T-helper 2 cell treated with Interferon-gamma antibody and Interleukin-4, amounts not matched to agents 100 ng/mL and 5 ng/mL, for 36 hours (primary cell): ENCODE measurements around the gene OR5L1. TPM values are rescaled to one million over a fixed set of nuclear protein-coding genes. Genes with fewer than 3 reads are reported as not detected.

ENCODE experiments used
- intact Hi-C: fragments of 100-400 bp; cut with micrococcal nuclease; formaldehyde crosslinking; loops from one replicate; pipeline ENCODE4 v1.15.1; 2023
- total RNA-seq: library from RNA; stranded (reverse); gene quantifications from 2 replicates; pipeline ENCODE4 v1.2.3, GENCODE V29; 2022

The OR5L1 gene
- total RNA-seq = not detected in 2 replicates

- intact Hi-C loops = no loop called here
Observed at GRCh38 chr11:55811067-55811466, at the start of gene OR5L1. OR5L1 (plus strand) TSS chr11:55811367; CDS start chr11:55811467, 100 bp downstream.

- intact Hi-C loops = no loop called here
Observed at GRCh38 chr11:55773138-55773537, 38.0 kb upstream of the OR5L1 start, which contains the start of gene OR5D13. OR5D13 (plus strand) TSS chr11:55773438; CDS start chr11:55773438, 0 bp downstream.

GRCh38 chr11:55791606-55792005, 19.6 kb upstream of the OR5L1 start:
- intact Hi-C loops = no loop called here

- intact Hi-C loops = no loop called here
Observed at GRCh38 chr11:55793321-55793720, 17.8 kb upstream of the OR5L1 start.

- intact Hi-C loops = no loop called here
Observed at GRCh38 chr11:55795256-55795655, 15.9 kb upstream of the OR5L1 start, which contains the start of gene OR5D14. OR5D14 (plus strand) TSS chr11:55795556; CDS start chr11:55795556, 0 bp downstream.

GRCh38 chr11:55806248-55806647, 4.9 kb upstream of the OR5L1 start:
- intact Hi-C loops = no loop called here

GRCh38 chr11:55819330-55819729, 8.2 kb downstream of the OR5L1 start, which contains the start of gene OR5D18:
OR5D18 (plus strand) TSS chr11:55819630; CDS start chr11:55819630, 0 bp downstream.
- intact Hi-C loops = no loop called here

GRCh38 chr11:55826919-55827318, 15.8 kb downstream of the OR5L1 start, which contains the start of gene OR5L2:
OR5L2 (plus strand) TSS chr11:55827219; CDS start chr11:55827219, 0 bp downstream.
- intact Hi-C loops = no loop called here

- intact Hi-C loops = no loop called here
Observed at GRCh38 chr11:55838452-55838851, 27.3 kb downstream of the OR5L1 start, which contains the start of gene OR5D16. OR5D16 (plus strand) TSS chr11:55838752; CDS start chr11:55838752, 0 bp downstream.

- intact Hi-C loops = no loop called here
Observed at GRCh38 chr11:55847453-55847852, 36.3 kb downstream of the OR5L1 start.

- intact Hi-C loops = no loop called here
Observed at GRCh38 chr11:55849037-55849436, 37.9 kb downstream of the OR5L1 start.

- intact Hi-C loops = no loop called here
Observed at GRCh38 chr11:55852141-55852540, 41.0 kb downstream of the OR5L1 start.

GRCh38 chr11:55854704-55855103, 43.5 kb downstream of the OR5L1 start:
- intact Hi-C loops = no loop called here

Other genes starting within 250 kb of the OR5L1 start
- not detected in 2 replicates for gene OR4C16, start 239.2 kb upstream of the OR5L1 start, total RNA-seq
- gene OR4C11, start 203.7 kb upstream of the OR5L1 start, total RNA-seq = not detected in 2 replicates
- gene OR4P4, start 176.3 kb upstream of the OR5L1 start, total RNA-seq = not detected in 2 replicates
- gene OR4S2, start 163.0 kb upstream of the OR5L1 start, total RNA-seq = not detected in 2 replicates
- gene OR4C6, start 149.2 kb upstream of the OR5L1 start, total RNA-seq = not detected in 2 replicates
- gene OR5D13, start 37.9 kb upstream of the OR5L1 start, total RNA-seq = not detected in 2 replicates
- gene OR5D14, start 15.8 kb upstream of the OR5L1 start, total RNA-seq = not detected in 2 replicates
- gene OR5D18, start 8.3 kb downstream of the OR5L1 start, total RNA-seq = not detected in 2 replicates
- not detected in 2 replicates for gene OR5L2, start 15.9 kb downstream of the OR5L1 start, total RNA-seq
- not detected in 2 replicates for gene OR5D16, start 27.4 kb downstream of the OR5L1 start, total RNA-seq
- not detected in 2 replicates for gene TRIM51, start 71.9 kb downstream of the OR5L1 start, total RNA-seq
- not detected in 2 replicates for gene OR5W2, start 103.2 kb downstream of the OR5L1 start, total RNA-seq
- not detected in 2 replicates for gene OR5I1, start 125.0 kb downstream of the OR5L1 start, total RNA-seq
- not detected in 2 replicates for gene OR10AG1, start 158.6 kb downstream of the OR5L1 start, total RNA-seq
- not detected in 2 replicates for gene OR5F1, start 183.3 kb downstream of the OR5L1 start, total RNA-seq
- not detected in 2 replicates for gene OR5AS1, start 216.3 kb downstream of the OR5L1 start, total RNA-seq